ENCODE measurements around the gene MRPL46.

- TF ChIP-seq CTCF (IDR thresholded peaks at IDR 0.05; ENCODE audit: low read depth, low read length) (no peak), EZH2phosphoT487 (IDR thresholded peaks at IDR 0.05; ENCODE audit: low read depth) (no peak)
Observed at GRCh38 chr15:88465633-88466224, 1.5 kb downstream of the MRPL46 start.
